Mesenchymal stem cell (in vitro differentiated cells and primary cell): ENCODE results near the gene SMYD1.
A peak's percentile ranks its signal among the peaks of the same experiment; 100 is the strongest.

Source experiments
- DNase-seq: peaks from one replicate; pipeline ENCODE4 v3.0.0-alpha.2; 2013
- H2AFZ ChIP-seq: one replicate; pipeline ENCODE4 v1.6.1; 2013; ENCODE audit warnings: low read depth, mild to moderate bottlenecking, control low read depth, inconsistent platforms, low read length, moderate library complexity
- H2AK5ac ChIP-seq: 2 replicates; pipeline ENCODE4 v1.6.1; 2013; ENCODE audit warnings: low read length, moderate library complexity, mild to moderate bottlenecking, inconsistent platforms; ENCODE audit not compliant: severe bottlenecking
- H2BK120ac ChIP-seq: one replicate; pipeline ENCODE4 v1.6.1; 2013; ENCODE audit warnings: low read depth, mild to moderate bottlenecking, inconsistent platforms, low read length, moderate library complexity
- H2BK12ac ChIP-seq, 2 experiments: one replicate each; pipeline ENCODE4 v1.6.1; 2013; ENCODE audit warnings: inconsistent platforms in 2 of 2, low read length in 2 of 2, mild to moderate bottlenecking in 2 of 2, moderate library complexity in 2 of 2, control low read depth in 1 of 2
- H2BK15ac ChIP-seq: one replicate; pipeline ENCODE4 v1.6.1; 2013; ENCODE audit warnings: mild to moderate bottlenecking, low read depth, inconsistent platforms; ENCODE audit not compliant: poor library complexity, severe bottlenecking
- H2BK5ac ChIP-seq: 2 replicates; pipeline ENCODE4 v1.6.1; 2013; ENCODE audit warnings: low read depth, mild to moderate bottlenecking, low read length, control low read depth, inconsistent platforms; ENCODE audit not compliant: poor library complexity, severe bottlenecking
- H3K14ac ChIP-seq, 2 experiments: one replicate each; pipeline ENCODE4 v1.6.1; 2013; ENCODE audit warnings: inconsistent platforms in 2 of 2, low read length in 2 of 2, control low read depth in 1 of 2, mild to moderate bottlenecking in 1 of 2, moderate library complexity in 1 of 2
- H3K18ac ChIP-seq, 2 experiments: one replicate each; pipeline ENCODE4 v1.6.1; 2013; ENCODE audit warnings: inconsistent platforms in 2 of 2, low read length in 2 of 2, control low read depth in 1 of 2, low read depth in 1 of 2, mild to moderate bottlenecking in 1 of 2
- H3K23ac ChIP-seq, 2 experiments: one replicate each; pipeline ENCODE4 v1.6.1; 2013; ENCODE audit warnings: inconsistent platforms in 2 of 2, low read length in 2 of 2, mild to moderate bottlenecking in 2 of 2, moderate library complexity in 2 of 2, control low read depth in 1 of 2
- H3K27ac ChIP-seq: 2 replicates; pipeline ENCODE4 v1.5.1; 2013; ENCODE audit warnings: mild to moderate bottlenecking, moderate library complexity, low read length, control low read depth, inconsistent platforms; ENCODE audit not compliant: poor library complexity, severe bottlenecking
- H3K27me3 ChIP-seq, 2 experiments: 2 replicates each; pipeline versions ENCODE4 v1.6.1 to v1.7.0; 2013; ENCODE audit warnings: low read length in 2 of 2, mild to moderate bottlenecking in 2 of 2, moderate library complexity in 2 of 2, control low read depth in 1 of 2, inconsistent platforms in 1 of 2; ENCODE audit not compliant: control insufficient read depth in 1 of 2, insufficient read depth in 1 of 2
- H3K36me3 ChIP-seq, 2 experiments: 2 replicates each; pipeline versions ENCODE4 v1.6.1 to v1.7.0; 2013; ENCODE audit warnings: low read length in 2 of 2, control low read depth in 1 of 2, inconsistent platforms in 1 of 2, low read depth in 1 of 2, mild to moderate bottlenecking in 1 of 2; ENCODE audit not compliant: insufficient read depth in 2 of 2, control insufficient read depth in 1 of 2
- H3K4ac ChIP-seq, 2 experiments: one replicate each; pipeline ENCODE4 v1.6.1; 2013; ENCODE audit warnings: inconsistent platforms in 2 of 2, low read length in 2 of 2, mild to moderate bottlenecking in 2 of 2, moderate library complexity in 2 of 2, control low read depth in 1 of 2, low read depth in 1 of 2
- H3K4me1 ChIP-seq: 2 replicates; pipeline ENCODE4 v1.6.1; 2013; ENCODE audit warnings: low read depth, low read length, control low read depth; ENCODE audit not compliant: control insufficient read depth, insufficient read depth
- H3K4me2 ChIP-seq: 2 replicates; pipeline ENCODE4 v1.6.1; 2013; ENCODE audit warnings: low read length, mild to moderate bottlenecking, inconsistent platforms; ENCODE audit not compliant: poor library complexity, severe bottlenecking
- H3K4me3 ChIP-seq, 2 experiments: 2 replicates each; pipeline versions ENCODE4 v1.5.1 to v1.7.0; 2013; ENCODE audit warnings: low read length in 2 of 2, mild to moderate bottlenecking in 2 of 2, control low read depth in 1 of 2, low read depth in 1 of 2; ENCODE audit not compliant: insufficient read depth in 1 of 2
- H3K79me1 ChIP-seq: replicated peaks from 2 replicates; pipeline ENCODE4 v1.6.1; 2013; ENCODE audit warnings: mild to moderate bottlenecking, control low read depth, low read length, inconsistent platforms; ENCODE audit not compliant: poor library complexity, severe bottlenecking
- H3K9ac ChIP-seq: 2 replicates; pipeline ENCODE4 v1.7.0; 2013; ENCODE audit warnings: mild to moderate bottlenecking, low read length, moderate library complexity
- H3K9me3 ChIP-seq: 2 replicates; pipeline ENCODE4 v1.7.0; 2013; ENCODE audit warnings: mild to moderate bottlenecking, low read length; ENCODE audit not compliant: control insufficient read depth
- H4K8ac ChIP-seq: one replicate; pipeline ENCODE4 v1.6.1; 2013; ENCODE audit warnings: inconsistent platforms, mild to moderate bottlenecking, low read length, moderate library complexity
- H4K91ac ChIP-seq: one replicate; pipeline ENCODE4 v1.6.1; 2013; ENCODE audit warnings: mild to moderate bottlenecking, low read length, inconsistent platforms
- WGBS: methylation state at CpG from one replicate; pipeline ENCODE4 v1.1.7; 2013; ENCODE audit warnings: mixed read lengths; 5-methylcytosine and 5-hydroxymethylcytosine counted together

SMYD1 gene

DNA sequence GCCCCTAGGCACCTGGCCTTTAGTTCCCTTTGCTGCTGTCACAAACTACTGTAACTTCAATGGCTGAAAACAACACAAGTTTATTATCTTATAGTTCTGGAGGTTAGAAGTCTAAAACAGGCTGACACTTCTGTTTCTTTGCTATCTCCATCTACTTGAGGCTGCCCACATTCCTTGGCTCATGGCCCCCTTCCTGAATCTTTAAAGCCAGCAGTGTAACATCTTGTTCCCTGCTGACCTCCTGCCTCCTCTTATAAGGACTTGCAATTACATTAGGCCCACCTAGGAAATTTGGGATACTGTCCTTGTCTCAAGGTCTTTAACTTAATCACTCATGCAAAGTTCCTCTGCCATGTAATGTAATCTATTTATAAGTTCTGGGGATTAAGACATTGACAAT, 6.5 kb downstream of the SMYD1 start:
- H2AFZ ChIP-seq = no peak overlapping the region
- no peak overlapping the region for H2BK5ac ChIP-seq
- H2BK12ac ChIP-seq = no peak overlapping the region
- no peak overlapping the region for H3K9ac ChIP-seq
- H2BK15ac ChIP-seq = no peak overlapping the region
- H3K4me1 ChIP-seq = peaks cover 1% of the 10 kb centered on the region
- no peak overlapping the region for H2BK120ac ChIP-seq
- no peak overlapping the region for H3K18ac ChIP-seq
- H3K27ac ChIP-seq = no peak overlapping the region
- no peak overlapping the region for H2AK5ac ChIP-seq
- H3K79me1 ChIP-seq = no peaks in the 10 kb centered on the region
- H3K36me3 ChIP-seq = no peaks in the 10 kb centered on the region
- no peaks in the 10 kb centered on the region for H3K9me3 ChIP-seq
- no peak overlapping the region for H3K23ac ChIP-seq
- H3K27me3 ChIP-seq = no peaks in the 10 kb centered on the region
- no peak for DNase-seq
- no peak overlapping the region for H3K4ac ChIP-seq
- no peak overlapping the region for H3K14ac ChIP-seq
- no peak overlapping the region for H4K8ac ChIP-seq
- H3K4me2 ChIP-seq = no peak overlapping the region
- no peak overlapping the region for H3K4me3 ChIP-seq
- H4K91ac ChIP-seq = no peak overlapping the region

GRCh38 chr2:88074854-88075292, 7.2 kb downstream of the SMYD1 start:
- DNase-seq = peak; percentile 65
- H2BK120ac ChIP-seq = no peak overlapping the region
- no peak overlapping the region for H3K4me2 ChIP-seq
- no peak overlapping the region for H3K4ac ChIP-seq
- H3K27me3 ChIP-seq = no peaks in the 10 kb centered on the region
- H2BK15ac ChIP-seq = no peak overlapping the region
- no peak overlapping the region for H3K14ac ChIP-seq
- no peaks in the 10 kb centered on the region for H3K9me3 ChIP-seq
- no peak overlapping the region for H2AFZ ChIP-seq
- no peaks in the 10 kb centered on the region for H3K36me3 ChIP-seq
- H2BK5ac ChIP-seq = no peak overlapping the region
- no peak overlapping the region for H3K4me3 ChIP-seq
- no peak overlapping the region for H2AK5ac ChIP-seq
- WGBS = 56% methylated on average over 4 of the region's 4 CpGs
- H3K79me1 ChIP-seq = no peaks in the 10 kb centered on the region
- H3K27ac ChIP-seq = peak overlapping the region; percentile 44
- H4K8ac ChIP-seq = no peak overlapping the region
- H3K23ac ChIP-seq = no peak overlapping the region
- H2BK12ac ChIP-seq = no peak overlapping the region
- peaks cover 1% of the 10 kb centered on the region for H3K4me1 ChIP-seq
- H3K18ac ChIP-seq = no peak overlapping the region
- H3K9ac ChIP-seq = no peak overlapping the region
- no peak overlapping the region for H4K91ac ChIP-seq

DNA sequence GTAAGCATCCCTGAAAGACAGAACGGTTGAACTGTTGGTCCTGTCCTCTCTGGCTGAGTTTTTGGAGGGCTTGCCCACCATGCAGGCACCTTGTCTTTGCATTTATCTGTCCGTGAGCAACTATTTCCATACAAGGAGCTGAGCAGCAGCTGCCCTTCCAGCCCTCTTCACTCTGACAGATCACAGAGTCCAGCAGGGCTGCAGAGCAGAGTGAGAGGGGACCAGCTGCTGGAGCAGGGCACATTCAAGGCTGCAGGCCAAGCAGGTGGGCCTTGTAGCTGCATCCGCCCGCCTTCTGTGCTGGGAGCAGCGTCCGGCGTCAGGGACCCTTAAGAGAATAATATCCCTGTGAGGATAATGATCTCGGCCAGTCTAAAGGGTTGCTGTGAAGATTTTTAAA, 9.5 kb downstream of the SMYD1 start:
- Histone ChIP-seq H3K4me3 (no peak overlapping the region), H3K79me1 (no peaks in the 10 kb centered on the region), H3K4ac (no peak overlapping the region), H2BK15ac (no peak overlapping the region), H3K18ac (no peak overlapping the region), H2AK5ac (no peak overlapping the region), H3K27ac (no peak overlapping the region), H2BK5ac (no peak overlapping the region), H3K27me3 (peaks cover 0 to 4% of the 10 kb centered on the region in 2 experiments), H3K9me3 (no peaks in the 10 kb centered on the region), H3K36me3 (no peaks in the 10 kb centered on the region), H4K8ac (no peak overlapping the region), H2AFZ (no peak overlapping the region), H2BK12ac (no peak overlapping the region), H3K23ac (no peak overlapping the region), H4K91ac (no peak overlapping the region), H3K14ac (no peak overlapping the region), H2BK120ac (no peak overlapping the region), H3K9ac (no peak overlapping the region), H3K4me2 (no peak overlapping the region), H3K4me1 (peaks cover 1% of the 10 kb centered on the region)
- WGBS = 93% methylated on average over 8 of the region's 8 CpGs
- no peak for DNase-seq

DNA sequence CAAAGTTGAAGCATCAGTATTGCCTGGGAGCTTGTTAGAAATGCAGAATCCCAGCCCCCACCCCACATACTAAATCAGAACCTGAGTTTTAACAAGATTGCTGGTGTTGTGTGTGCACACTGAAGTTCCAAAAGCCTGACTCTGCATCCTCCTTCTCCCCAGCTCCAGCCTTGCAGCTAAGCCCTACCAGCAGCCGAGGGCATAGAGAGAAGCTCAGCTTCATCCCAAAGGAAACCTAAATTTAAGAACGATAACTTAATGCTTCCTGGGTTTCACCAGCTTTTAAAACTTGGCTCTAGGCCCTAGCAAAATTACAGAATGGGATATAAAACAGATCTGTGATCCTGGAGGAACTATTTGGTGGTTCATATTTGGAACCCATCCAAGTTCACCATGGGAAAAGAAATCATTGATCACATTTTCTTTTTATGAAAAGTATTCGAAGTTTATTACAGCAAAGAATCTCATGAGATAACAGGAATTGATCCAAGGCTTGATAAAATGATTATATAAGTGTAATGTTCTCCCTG, 11.1 kb downstream of the SMYD1 start:
- peaks cover 0 to 17% of the 10 kb centered on the region in 2 experiments for H3K27me3 ChIP-seq
- no peak overlapping the region for H2BK12ac ChIP-seq
- no peak overlapping the region for H2BK15ac ChIP-seq
- no peak overlapping the region for H2BK5ac ChIP-seq
- no peak overlapping the region for H3K14ac ChIP-seq
- H3K79me1 ChIP-seq = no peaks in the 10 kb centered on the region
- H3K18ac ChIP-seq = no peak overlapping the region
- H4K8ac ChIP-seq = no peak overlapping the region
- no peak overlapping the region for H2AK5ac ChIP-seq
- no peak overlapping the region for H3K4me3 ChIP-seq
- no peak overlapping the region for H3K9ac ChIP-seq
- no peak overlapping the region for H2AFZ ChIP-seq
- H4K91ac ChIP-seq = no peak overlapping the region
- peaks cover 1% of the 10 kb centered on the region for H3K4me1 ChIP-seq
- H3K23ac ChIP-seq = no peak overlapping the region
- H3K4me2 ChIP-seq = no peak overlapping the region
- H3K27ac ChIP-seq = no peak overlapping the region
- DNase-seq = no peak
- 100% methylated on average over 1 of the region's 3 CpGs for WGBS
- no peaks in the 10 kb centered on the region for H3K9me3 ChIP-seq
- H3K36me3 ChIP-seq = no peaks in the 10 kb centered on the region
- H3K4ac ChIP-seq = no peak overlapping the region
- H2BK120ac ChIP-seq = no peak overlapping the region
